IMR-90 (cell line): ENCODE measurements around the gene BCL2.

Experiments
- CEBPB ChIP-seq: IDR thresholded peaks from 2 replicates; pipeline ENCODE4 v1.6.1; 2012; ENCODE audit warnings: low read depth, low read length, improper control_type of control experiment
- CTCF ChIP-seq: conservative IDR thresholded peaks from 2 replicates; pipeline ENCODE4 v1.5.1; 2012; ENCODE audit warnings: mild to moderate bottlenecking, low read depth, low read length, improper control_type of control experiment
- FOS ChIP-seq: fragments of 150-350 bp; IDR thresholded peaks from 2 replicates; pipeline ENCODE4 v1.6.1; 2016; ENCODE audit warnings: low read depth, low read length
- MAFK ChIP-seq: IDR thresholded peaks from 2 replicates; pipeline ENCODE4 v1.6.1; 2012; ENCODE audit warnings: low read depth, low read length, improper control_type of control experiment
- MAZ ChIP-seq: IDR thresholded peaks from 2 replicates; pipeline ENCODE4 v1.6.1; 2012; ENCODE audit warnings: low read depth, mild to moderate bottlenecking, low read length, improper control_type of control experiment, moderate library complexity, borderline replicate concordance
- MXI1 ChIP-seq: IDR thresholded peaks from 2 replicates; pipeline ENCODE4 v1.6.1; 2012; ENCODE audit warnings: low read depth, mild to moderate bottlenecking, low read length, moderate library complexity, borderline replicate concordance
- POLR2A ChIP-seq: IDR thresholded peaks from 2 replicates; pipeline ENCODE4 v1.6.1; 2012; ENCODE audit warnings: mild to moderate bottlenecking, low read depth, low read length
- RAD21 ChIP-seq: IDR thresholded peaks from 2 replicates; pipeline ENCODE4 v1.6.1; 2012; ENCODE audit warnings: low read length, improper control_type of control experiment
- RCOR1 ChIP-seq: IDR thresholded peaks from 2 replicates; pipeline ENCODE4 v1.6.1; 2012; ENCODE audit warnings: mild to moderate bottlenecking, low read length, improper control_type of control experiment; ENCODE audit not compliant: insufficient replicate concordance
- USF2 ChIP-seq: fragments of 150-350 bp; IDR thresholded peaks from 2 replicates; pipeline ENCODE4 v1.6.1; 2017; ENCODE audit warnings: mild to moderate bottlenecking, antibody characterized with exemption, low read length, low read depth

- TF ChIP-seq CTCF = no peak
- TF ChIP-seq POLR2A = no peak
- TF ChIP-seq CEBPB = no peak
- TF ChIP-seq MXI1 = no peak
- no peak for TF ChIP-seq MAZ
- no peak for TF ChIP-seq FOS
- TF ChIP-seq MAFK = no peak
- TF ChIP-seq RAD21 = no peak
- TF ChIP-seq RCOR1 = no peak
- no peak for TF ChIP-seq USF2
Measured at GRCh38 chr18:63189817-63190216, 129.8 kb downstream of the BCL2 start.
